ENCODE results near the gene A3GALT2. TPM values are rescaled to one million over a fixed set of nuclear protein-coding genes. Genes with fewer than 3 reads are reported as not detected.

Gene A3GALT2
- total RNA-seq (under 1 TPM in 1 of 10 donors, not detected in 9; 0.25 TPM), polyA plus RNA-seq (not detected)
- long read RNA-seq, donor 1 = 0 reads
- long read RNA-seq, donor 2 = 0 reads
- long read RNA-seq, donor 3, partial matches to known transcripts = 0 of 1 reads
- long read RNA-seq, donor 3, other reads (novel, unspliced or antisense) = 1 of 1 reads

- no peaks in the 10 kb centered on the region for H3K9me3 ChIP-seq
- no peaks in the 10 kb centered on the region for H3K27me3 ChIP-seq
- no peak for DNase-seq
- peaks cover 7 to 48% (median 37%) of the 10 kb centered on the region in 9 donors for H3K36me3 ChIP-seq
- no peak for TF ChIP-seq CTCF (IDR thresholded peaks at IDR 0.05)
- H3K4me3 ChIP-seq = no peak within 1 kb of the TSS
- 72 to 75% methylated on average over 8 of the region's 8 CpGs for WGBS, 2 donors
- intact Hi-C loops (cut with DNase I) = no loop called here
- no peak within 1 kb of the TSS for H3K27ac ChIP-seq
- peak in 2 of 8 donors; percentile 3 to 32 for ATAC-seq
- H3K4me1 ChIP-seq = peaks cover 0 to 31% (median 9%) of the 10 kb centered on the region in 9 donors
Observed at GRCh38 chr1:33320619-33321165, at the start of gene A3GALT2. Gene A3GALT2 (minus strand): TSS chr1:33321098. CDS start chr1:33321098, 0 bp downstream.

- WGBS, 2 donors = 50 to 56% methylated on average over 4 of the region's 4 CpGs
- ATAC-seq (peak in 6 of 8 donors; percentile 23 to 75 (median 51)), DNase-seq (peak; percentile 45 to 47)
- Histone ChIP-seq H3K36me3 (peaks cover 0 to 41% (median 0%) of the 10 kb centered on the region in 9 donors), H3K9me3 (no peaks in the 10 kb centered on the region), H3K27ac (peak overlapping the region in 6 of 10 donors; percentile 10 to 61 (median 44)), H3K27me3 (no peaks in the 10 kb centered on the region), H3K4me1 (peaks cover 21 to 62% (median 35%) of the 10 kb centered on the region in 9 donors), H3K4me3 (no peak overlapping the region)
- intact Hi-C loops (cut with DNase I) = loop anchor here in 8 of 10 donors (5.0 to 10.0 kb wide), 8 partner anchors 64 to 244 kb away; partner anchors contain the start of gene PHC2 (in 2 of the 8)
- peak in 1 of 9 donors; percentile 5 for TF ChIP-seq CTCF (IDR thresholded peaks at IDR 0.05)
Observed at GRCh38 chr1:33370301-33370700, 49.4 kb upstream of the A3GALT2 start.

GRCh38 chr1:33369764-33370163 is 48.9 kb upstream of the A3GALT2 start:
- H3K36me3 ChIP-seq = peaks cover 0 to 46% (median 0%) of the 10 kb centered on the region in 9 donors
- no peak for ATAC-seq
- no peaks in the 10 kb centered on the region for H3K27me3 ChIP-seq
- intact Hi-C loops (cut with DNase I) = loop anchor here (5.0 to 10.0 kb wide), 18 partner anchors 37 to 272 kb away; partner anchors contain the start of genes PHC2 (in 2 of the 10) and ZSCAN20 (in 2 of the 10)
- H3K27ac ChIP-seq = peak overlapping the region in 5 of 10 donors; percentile 39 to 61 (median 45)
- H3K9me3 ChIP-seq = no peaks in the 10 kb centered on the region
- H3K4me3 ChIP-seq = no peak overlapping the region
- TF ChIP-seq CTCF (IDR thresholded peaks at IDR 0.05) = no peak
- no peak for DNase-seq
- H3K4me1 ChIP-seq = peaks cover 25 to 62% (median 35%) of the 10 kb centered on the region in 9 donors
- 91 to 97% methylated on average over 2 of the region's 2 CpGs for WGBS, 2 donors

- no peak for ATAC-seq
- no peak for TF ChIP-seq CTCF (IDR thresholded peaks at IDR 0.05)
- Histone ChIP-seq H3K4me1 (peaks cover 23 to 62% (median 41%) of the 10 kb centered on the region in 9 donors), H3K36me3 (peaks cover 0 to 47% (median 0%) of the 10 kb centered on the region in 9 donors), H3K27me3 (no peaks in the 10 kb centered on the region), H3K9me3 (no peaks in the 10 kb centered on the region), H3K4me3 (no peak overlapping the region), H3K27ac (no peak overlapping the region)
- no peak for DNase-seq
- WGBS, 2 donors = 80 to 85% methylated on average over 9 of the region's 9 CpGs
- intact Hi-C loops (cut with DNase I) = loop anchor here in 9 of 10 donors (5.0 to 10.0 kb wide), 15 partner anchors 37 to 272 kb away; partner anchors contain the start of gene ZSCAN20 (in 2 of the 9)
Observed at GRCh38 chr1:33369081-33369480, 48.2 kb upstream of the A3GALT2 start.
